Liver (tissue), 9 donors: Measurements from ENCODE around the gene APOB. TPM values are rescaled to one million over a fixed set of nuclear protein-coding genes. Genes with fewer than 3 reads are reported as not detected.

Experiments
- DNase-seq: peaks from one replicate; pipeline ENCODE4 v3.0.0-alpha.2; 2017; ENCODE audit warnings: low spot score
- H3K27ac ChIP-seq, 2 donors: one replicate each; pipeline ENCODE4 v1.7.0; 2013; ENCODE audit warnings: inconsistent platforms in 2 of 2, low read length in 2 of 2, control low read depth in 1 of 2, low read depth in 1 of 2, mild to moderate bottlenecking in 1 of 2
- H3K27me3 ChIP-seq, 4 donors: one replicate each; pipeline versions ENCODE4 v1.6.1 to v1.7.0; 2013; ENCODE audit warnings: low read length in 3 of 4, inconsistent platforms in 1 of 4, mild to moderate bottlenecking in 1 of 4, moderate library complexity in 1 of 4; ENCODE audit not compliant: control insufficient read depth in 4 of 4, insufficient read depth in 4 of 4
- H3K36me3 ChIP-seq, 4 donors: one replicate each; pipeline versions ENCODE4 v1.6.1 to v1.7.0; 2013; ENCODE audit warnings: low read length in 3 of 4, mild to moderate bottlenecking in 3 of 4, low read depth in 1 of 4, moderate library complexity in 1 of 4; ENCODE audit not compliant: control insufficient read depth in 4 of 4, insufficient read depth in 3 of 4
- H3K4me1 ChIP-seq, 4 donors: one replicate each; pipeline versions ENCODE4 v1.6.1 to v1.7.0; 2013; ENCODE audit warnings: low read length in 3 of 4, mild to moderate bottlenecking in 3 of 4, moderate library complexity in 1 of 4; ENCODE audit not compliant: control insufficient read depth in 4 of 4, insufficient read depth in 4 of 4
- H3K4me3 ChIP-seq, 3 donors: one replicate each; pipeline versions ENCODE4 v1.6.1 to v1.7.0; 2013; ENCODE audit warnings: low read length in 3 of 3, control low read depth in 1 of 3, low read depth in 1 of 3, mild to moderate bottlenecking in 1 of 3
- H3K9ac ChIP-seq, 2 donors: one replicate each; pipeline ENCODE4 v1.7.0; 2013; ENCODE audit warnings: low read length in 2 of 2, mild to moderate bottlenecking in 2 of 2, moderate library complexity in 2 of 2, control low read depth in 1 of 2, low read depth in 1 of 2
- H3K9me3 ChIP-seq, 4 donors: one replicate each; pipeline versions ENCODE4 v1.6.1 to v1.7.0; 2013; ENCODE audit warnings: low read length in 3 of 4; ENCODE audit not compliant: control insufficient read depth in 4 of 4
- ATF3 ChIP-seq: IDR thresholded peaks from 2 replicates; pipeline ENCODE4 v1.6.1; 2016; ENCODE audit warnings: antibody characterized with exemption
- CTCF ChIP-seq: fragments of 150-350 bp; IDR thresholded peaks from 2 replicates; pipeline ENCODE4 v1.5.1; 2017; ENCODE audit warnings: improper control_type of control experiment, low read depth, low read length; ENCODE audit not compliant: missing input control
- EGR1 ChIP-seq, 2 donors: IDR thresholded peaks; 2 replicates each; pipeline ENCODE4 v1.6.1; 2016 to 2018; ENCODE audit warnings: antibody characterized with exemption in 2 of 2, low read depth in 2 of 2
- FOXA1 ChIP-seq: IDR thresholded peaks from 2 replicates; pipeline ENCODE4 v1.6.1; 2016; ENCODE audit warnings: antibody characterized with exemption
- FOXA2 ChIP-seq: IDR thresholded peaks from 2 replicates; pipeline ENCODE4 v1.6.1; 2016; ENCODE audit warnings: antibody characterized with exemption
- GABPA ChIP-seq, 2 donors: IDR thresholded peaks in 1 of 2; conservative IDR thresholded peaks in 1 of 2; 2 replicates each; pipeline ENCODE4 v1.6.1; 2016; ENCODE audit warnings: antibody characterized with exemption in 2 of 2, mild to moderate bottlenecking in 1 of 2, moderate library complexity in 1 of 2
- HNF4A ChIP-seq, 2 donors: conservative IDR thresholded peaks; 2 replicates each; pipeline ENCODE4 v1.6.1; 2016; ENCODE audit warnings: antibody characterized with exemption in 2 of 2, mild to moderate bottlenecking in 2 of 2
- HNF4G ChIP-seq: IDR thresholded peaks from 2 replicates; pipeline ENCODE4 v1.6.1; 2016; ENCODE audit warnings: antibody characterized with exemption
- JUND ChIP-seq, 2 donors: IDR thresholded peaks; 2 replicates each; pipeline ENCODE4 v1.6.1; 2016; ENCODE audit warnings: antibody characterized with exemption in 2 of 2
- MAX ChIP-seq: IDR thresholded peaks from 2 replicates; pipeline ENCODE4 v1.6.1; 2016; ENCODE audit warnings: antibody characterized with exemption
- NR2F2 ChIP-seq: IDR thresholded peaks from 2 replicates; pipeline ENCODE4 v1.6.1; 2016; ENCODE audit warnings: antibody characterized with exemption
- RAD21 ChIP-seq, 2 donors: IDR thresholded peaks; 2 replicates each; pipeline ENCODE4 v1.6.1; 2016; ENCODE audit warnings: antibody characterized with exemption in 2 of 2, mild to moderate bottlenecking in 2 of 2
- REST ChIP-seq: IDR thresholded peaks from 2 replicates; pipeline ENCODE4 v1.6.1; 2016; ENCODE audit warnings: antibody characterized with exemption, mild to moderate bottlenecking
- RXRA ChIP-seq, 2 donors: IDR thresholded peaks; 2 replicates each; pipeline ENCODE4 v1.6.1; 2017 to 2018; ENCODE audit warnings: antibody characterized with exemption in 2 of 2, mild to moderate bottlenecking in 1 of 2
- SP1 ChIP-seq: IDR thresholded peaks from 2 replicates; pipeline ENCODE4 v1.6.1; 2018; ENCODE audit warnings: antibody characterized with exemption, mild to moderate bottlenecking
- TAF1 ChIP-seq: conservative IDR thresholded peaks from 2 replicates; pipeline ENCODE4 v1.6.1; 2016; ENCODE audit warnings: antibody characterized with exemption, mild to moderate bottlenecking
- YY1 ChIP-seq: IDR thresholded peaks from 2 replicates; pipeline ENCODE4 v1.6.1; 2016; ENCODE audit warnings: antibody characterized with exemption, mild to moderate bottlenecking
- ZBTB33 ChIP-seq: IDR thresholded peaks from 2 replicates; pipeline ENCODE4 v1.6.1; 2016; ENCODE audit warnings: antibody characterized with exemption
- WGBS: extraction: QIAGEN DNeasy Blood & Tissue Kit; methylation state at CpG from one replicate; pipeline ENCODE4 v1.1.7; 2013; 5-methylcytosine and 5-hydroxymethylcytosine counted together
- polyA plus RNA-seq, 2 donors: library from polyadenylated mRNA; stranded (reverse) in 1 of 2; unstranded in 1 of 2; fragments of 200-250 nt in 1 of 2; fragments of >200 nt in 1 of 2; fragmentation: Nextera tagmentation in 1 of 2; extraction: Ambion mirVana in 1 of 2; gene quantifications; one replicate each; pipeline versions ENCODE4 v1.2.1 to v1.2.3, GENCODE V29; 2013 to 2015
- total RNA-seq, 2 donors: library from RNA; depleted of rRNA; stranded (reverse); fragments of >200 nt; gene quantifications; one replicate each; pipeline ENCODE4 v1.2.3, GENCODE V29; 2014
- donor health status: healthy.
- donor health status: healthy.
- donor health status: healthy.
- donor health status: healthy.
- donor health status: healthy.

The APOB gene
- total and polyA plus RNA-seq, 4 donors, result 431 to 2,949 (median 1,463) TPM

GRCh38 chr2:21003572-21004180 lies 40.2 kb downstream of the APOB start (continued):
- TF ChIP-seq ZBTB33 (no peak), FOXA1 (no peak), RXRA (IDR thresholded peaks at IDR 0.05) (no peak), HNF4A (conservative IDR thresholded peaks at IDR 0.05) (no peak), JUND (IDR thresholded peaks at IDR 0.05) (no peak)

GRCh38 chr2:21002814-21003192 lies 41.1 kb downstream of the APOB start:
- Histone ChIP-seq H3K36me3 (peaks cover 11 to 52% (median 41%) of the 10 kb centered on the region in 4 donors), H3K9me3 (no peaks in the 10 kb centered on the region), H3K27me3 (no peaks in the 10 kb centered on the region), H3K27ac (no peak overlapping the region), H3K4me3 (no peak overlapping the region), H3K9ac (no peak overlapping the region), H3K4me1 (no peaks in the 10 kb centered on the region)
- WGBS, result 67% methylated on average over 4 of the region's 4 CpGs
- no peak for DNase-seq
- no peak for TF ChIP-seq RXRA (IDR thresholded peaks at IDR 0.05)
- no peak for TF ChIP-seq MAX
- no peak for TF ChIP-seq CTCF
- no peak for TF ChIP-seq ZBTB33
- no peak for TF ChIP-seq EGR1 (IDR thresholded peaks at IDR 0.05; ENCODE audit: low read depth in 2 of 2)
- no peak for TF ChIP-seq REST
- TF ChIP-seq JUND (IDR thresholded peaks at IDR 0.05), result no peak
- no peak for TF ChIP-seq TAF1
- no peak for TF ChIP-seq YY1
- TF ChIP-seq FOXA1, result no peak
- no peak for TF ChIP-seq HNF4G
- TF ChIP-seq FOXA2, result no peak
- TF ChIP-seq HNF4A (conservative IDR thresholded peaks at IDR 0.05), result no peak
- TF ChIP-seq RAD21 (IDR thresholded peaks at IDR 0.05), result no peak
- no peak for TF ChIP-seq NR2F2
- TF ChIP-seq SP1, result no peak
- no peak for TF ChIP-seq ATF3
- no peak for TF ChIP-seq GABPA (IDR thresholded peaks at IDR 0.05 in 1 of 2, conservative IDR thresholded peaks at IDR 0.05 in 1 of 2)
